ENCODE results near the gene INTS11. TPM values are rescaled to one million over a fixed set of nuclear protein-coding genes. Genes with fewer than 3 reads are reported as not detected.

INTS11 gene
- polyA plus RNA-seq, 1 donor: 87.7 TPM

DNA sequence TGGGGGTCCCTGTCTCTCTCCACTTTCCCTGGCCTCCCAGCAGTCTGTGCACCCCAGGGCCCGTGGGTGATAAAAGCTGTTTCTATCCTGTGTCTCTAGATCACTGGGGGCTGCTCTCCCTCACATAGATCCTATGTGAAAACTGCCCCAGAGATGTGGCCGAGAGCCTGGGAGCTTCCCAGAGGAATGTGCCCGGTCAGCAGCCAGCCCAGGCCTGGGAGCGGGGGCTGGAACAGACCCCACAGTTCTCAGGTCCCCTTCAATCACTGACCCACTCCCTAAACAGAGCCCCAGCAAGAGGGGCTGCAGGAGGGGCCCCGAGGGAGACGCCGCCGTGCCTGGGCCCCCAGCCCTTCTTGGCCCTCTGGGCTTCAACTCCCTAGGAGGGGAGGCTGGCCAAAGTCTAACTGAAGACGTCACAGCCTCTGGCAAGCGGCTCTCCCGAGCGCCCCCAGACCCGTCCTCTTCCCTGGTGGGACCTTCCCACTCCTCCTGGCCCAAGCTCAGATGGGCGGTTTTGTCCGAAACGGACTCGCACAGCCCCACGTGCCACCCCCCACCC lies 33.5 kb upstream of the INTS11 start:
- DNase-seq: no peak

DNA sequence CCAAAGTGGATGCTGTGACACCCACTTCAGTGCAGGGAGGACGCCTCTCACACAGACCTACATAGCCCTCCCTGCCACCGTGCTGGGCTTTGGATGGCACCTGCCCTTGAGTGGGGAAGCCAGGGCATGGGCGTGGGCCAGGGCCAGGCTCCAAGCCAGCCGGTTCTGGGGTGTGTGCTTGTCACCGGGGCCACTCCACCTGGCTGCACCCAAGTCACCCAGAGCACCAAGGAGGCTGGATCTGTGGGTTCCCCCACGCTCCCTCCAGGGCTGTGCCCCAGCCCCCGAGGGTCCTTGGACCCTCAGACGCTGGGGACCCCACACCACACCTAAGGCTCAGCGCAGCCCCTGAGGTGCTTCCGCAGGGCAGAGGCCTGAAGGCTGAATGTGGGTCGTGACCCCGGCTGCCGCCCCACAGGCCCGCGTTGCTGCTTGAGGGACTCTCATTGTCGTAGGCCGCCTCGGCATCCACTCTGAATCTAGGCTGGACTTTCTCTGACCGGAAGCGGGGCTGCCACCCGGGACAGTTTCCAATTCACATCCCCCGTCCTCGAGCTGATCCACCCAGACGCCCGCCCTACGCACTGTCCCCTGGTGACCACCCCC lies 32.4 kb upstream of the INTS11 start:
- no peak for DNase-seq

DNA sequence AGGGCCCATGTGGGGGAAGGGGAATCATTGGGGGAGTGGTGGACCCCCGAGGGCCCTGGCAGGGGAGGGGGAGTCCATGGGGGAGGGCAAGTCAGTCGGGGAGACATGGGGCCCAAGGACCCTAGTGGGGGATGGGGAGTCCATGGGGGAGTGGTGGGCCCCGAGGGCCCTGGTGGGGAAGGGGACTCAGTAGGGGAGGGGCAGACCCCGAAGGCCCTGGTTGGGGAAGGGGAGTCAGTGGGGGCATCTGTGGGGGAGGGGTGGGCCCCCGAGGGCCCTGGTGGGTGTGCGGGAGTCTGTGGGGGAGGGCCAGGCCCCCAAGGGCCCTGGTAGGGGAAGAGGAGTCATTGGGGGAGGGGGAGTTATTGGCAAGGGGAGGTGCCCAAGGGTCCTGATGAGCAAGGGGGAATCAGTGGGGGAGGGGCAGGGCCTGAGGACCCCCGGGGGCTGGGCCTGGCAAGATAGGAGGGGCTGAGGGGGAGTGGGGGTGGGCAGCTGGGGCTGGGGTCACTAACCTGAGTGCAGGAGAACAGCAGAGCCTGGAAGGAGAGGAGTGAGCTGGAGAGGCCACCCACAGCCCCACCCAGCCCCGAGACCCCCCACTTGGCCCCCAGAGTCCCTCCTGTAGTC lies 31.8 kb upstream of the INTS11 start:
- DNase-seq: no peak

DNA sequence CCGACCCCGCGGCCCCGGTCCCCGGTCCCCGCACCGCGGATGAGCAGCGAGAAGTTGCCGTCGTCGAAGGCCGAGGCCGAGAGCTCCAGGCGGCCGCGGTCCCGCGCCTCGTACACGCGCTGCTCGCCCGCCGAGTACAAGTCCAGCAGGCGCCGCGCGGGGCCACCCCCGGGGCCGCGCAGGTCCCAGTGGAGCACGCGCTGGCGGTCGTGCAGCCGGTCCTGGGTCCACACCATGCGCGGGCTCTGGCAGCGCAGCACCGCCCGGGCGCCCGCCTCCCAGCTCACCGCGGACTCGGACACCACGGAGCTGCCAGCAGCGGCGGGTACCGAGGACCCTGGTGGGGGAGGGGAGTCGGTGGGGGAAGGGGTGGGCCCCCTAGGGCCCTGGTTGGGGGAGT lies 31.0 kb upstream of the INTS11 start:
- DNase-seq: no peak

DNA sequence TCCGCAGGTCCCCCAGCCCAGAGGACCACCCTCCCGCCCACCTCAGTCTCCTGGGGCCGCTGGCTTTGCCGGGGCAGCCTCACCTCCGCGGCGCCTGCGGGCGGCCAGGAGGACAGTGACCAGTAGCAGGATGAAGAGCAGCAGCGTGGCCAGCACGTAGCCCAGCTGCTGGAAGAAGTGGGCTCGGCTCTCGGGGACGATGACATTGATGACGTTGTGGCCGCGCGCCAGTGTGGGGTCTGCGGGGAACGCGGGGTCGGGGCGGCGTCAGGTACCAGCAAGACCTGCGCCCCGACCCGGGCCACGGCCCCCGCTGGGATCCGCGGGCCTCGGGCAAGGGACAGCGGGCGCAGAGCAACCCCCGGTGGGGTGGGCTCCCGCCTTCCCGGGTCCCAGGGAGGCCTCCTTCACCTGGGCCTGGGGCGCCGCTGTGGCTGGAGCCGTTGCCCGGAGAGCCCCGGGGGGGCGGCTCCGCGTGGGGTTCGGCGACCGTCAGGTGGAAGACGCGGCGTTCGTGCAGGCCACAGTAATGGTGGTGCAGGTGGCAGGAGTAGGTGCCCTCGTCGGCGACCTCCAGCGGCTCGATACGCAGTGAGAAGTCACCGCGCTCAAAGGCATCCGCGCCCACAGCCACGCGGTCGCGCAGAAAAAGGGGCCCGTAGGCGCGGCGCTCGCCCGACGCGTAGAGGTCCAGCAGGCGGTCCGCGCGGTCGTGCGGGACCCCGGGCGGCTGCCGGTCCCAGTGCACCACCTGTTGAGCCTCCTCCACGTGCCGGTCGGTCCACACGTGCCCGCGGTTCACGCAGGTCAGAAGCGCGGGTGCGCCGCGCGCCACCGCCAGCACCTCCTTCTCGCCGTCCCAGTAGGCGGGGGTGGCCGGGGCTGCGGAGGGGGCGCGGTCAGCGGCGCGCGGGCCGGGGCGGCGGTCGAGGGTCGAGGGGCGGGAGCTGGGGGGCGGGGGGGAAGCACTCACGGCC lies 30.1 kb upstream of the INTS11 start:
- DNase-seq: no peak

DNA sequence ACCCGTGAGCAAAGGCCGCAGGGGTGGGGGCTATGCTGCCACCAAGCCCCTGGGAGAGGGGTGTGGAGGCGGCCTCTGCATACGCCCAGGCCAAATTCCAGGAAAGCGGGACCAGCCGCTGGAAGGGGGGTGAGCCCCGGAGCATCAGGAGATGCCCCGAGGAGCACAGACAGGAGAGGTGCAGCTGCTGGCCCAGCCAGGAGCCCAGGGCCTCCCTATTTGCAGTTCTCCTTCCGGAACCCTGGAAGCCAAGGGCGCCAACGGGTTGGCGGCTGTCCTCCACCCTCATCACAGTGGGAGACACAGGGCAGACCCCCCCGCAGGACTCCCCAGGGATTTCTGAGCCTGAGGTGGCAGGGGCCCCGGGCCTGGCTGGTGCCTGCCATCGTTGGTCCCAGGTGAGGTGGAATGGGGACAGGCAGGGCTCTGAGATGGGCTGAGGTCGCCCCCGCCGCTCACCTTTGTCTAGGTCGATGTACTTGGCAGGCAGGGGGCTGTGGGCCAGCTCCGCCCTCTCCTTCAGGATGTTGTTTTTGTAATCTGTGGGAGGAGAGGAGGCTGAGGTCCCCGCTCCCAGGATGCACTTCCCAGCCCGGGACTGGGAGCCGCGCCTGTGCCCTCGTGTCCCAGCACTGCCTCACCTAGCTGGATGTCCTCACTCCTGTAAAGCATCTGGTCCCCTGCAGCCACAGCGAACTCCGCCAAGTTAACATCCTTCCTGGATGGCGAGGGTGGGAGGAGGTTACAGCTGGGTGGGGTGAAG lies 29.1 kb upstream of the INTS11 start:
- no peak for DNase-seq

DNA sequence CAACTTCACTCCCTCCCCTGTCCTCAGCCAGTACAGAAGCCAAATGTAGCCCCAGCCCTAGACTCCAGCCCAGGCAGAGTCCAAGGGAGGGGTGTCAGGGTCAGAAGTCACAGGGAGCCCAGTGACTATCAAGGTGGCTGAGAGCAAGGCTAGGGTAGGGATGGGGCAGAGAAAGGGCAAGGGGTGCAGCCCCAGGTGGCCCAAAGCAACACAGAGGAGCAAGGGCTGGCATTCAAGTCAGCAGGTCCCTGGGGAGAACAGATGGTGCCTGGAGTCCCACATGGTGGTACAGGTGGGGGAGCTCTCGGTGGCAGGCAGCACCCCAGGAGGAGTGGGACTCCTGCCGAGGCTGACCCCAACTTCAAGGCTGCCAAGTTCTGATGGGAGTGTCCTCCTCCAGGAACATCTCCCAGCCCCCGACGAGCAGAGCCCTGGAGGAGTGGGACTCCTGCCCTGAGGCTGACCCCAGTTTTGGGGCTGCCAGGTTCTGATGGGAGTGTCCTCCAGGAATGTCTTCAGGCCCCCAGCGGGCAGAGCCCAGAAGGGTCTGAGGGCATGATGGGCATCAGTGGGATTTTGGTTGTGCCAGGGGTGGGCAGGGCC lies 28.4 kb upstream of the INTS11 start:
- DNase-seq: no peak

DNA sequence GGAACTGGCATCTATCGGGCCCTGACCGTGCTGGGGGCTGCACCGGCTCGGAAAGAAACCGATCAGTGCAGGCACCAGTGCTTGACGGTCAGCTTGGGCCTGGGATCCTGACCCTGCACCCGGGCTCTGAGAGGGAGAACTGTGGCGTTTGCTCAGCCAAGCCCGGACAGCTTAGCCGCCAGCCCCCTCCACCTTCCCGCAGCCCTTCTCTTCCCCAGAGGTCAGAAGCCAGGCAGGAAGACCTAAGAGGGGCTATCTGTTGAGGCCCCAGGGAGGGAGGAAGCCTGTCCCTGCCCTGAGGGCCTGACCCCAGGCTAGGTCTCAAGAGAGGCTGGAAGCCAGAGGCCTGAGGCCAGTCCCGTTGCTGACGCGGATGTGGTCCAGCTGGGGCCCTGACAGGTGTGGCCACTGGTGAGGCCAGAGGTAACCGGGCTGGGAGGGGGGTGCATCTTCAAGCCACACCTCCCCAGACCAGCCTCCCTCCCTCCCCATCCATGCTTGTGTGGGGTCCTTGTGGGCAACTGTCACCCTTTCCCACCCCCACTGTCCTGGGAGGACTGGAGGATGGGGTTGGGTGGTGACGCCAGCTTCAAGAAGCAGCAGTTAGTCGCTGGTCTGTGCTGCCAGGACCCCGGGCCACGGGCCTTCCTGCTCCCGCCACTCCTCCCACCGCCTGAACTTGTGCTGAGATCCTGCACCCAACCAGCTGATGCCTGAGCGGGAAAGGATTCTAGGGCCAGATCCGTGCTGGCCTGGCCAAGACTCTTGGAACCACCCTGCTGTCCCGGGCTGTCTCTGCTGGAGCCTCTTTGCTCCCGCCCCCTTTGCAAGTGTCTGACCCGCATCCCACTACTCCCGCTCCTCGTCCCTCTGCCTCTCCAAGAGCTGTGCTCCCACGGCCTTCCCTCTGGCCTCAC lies 27.3 kb upstream of the INTS11 start:
- DNase-seq: peak; percentile 74

DNA sequence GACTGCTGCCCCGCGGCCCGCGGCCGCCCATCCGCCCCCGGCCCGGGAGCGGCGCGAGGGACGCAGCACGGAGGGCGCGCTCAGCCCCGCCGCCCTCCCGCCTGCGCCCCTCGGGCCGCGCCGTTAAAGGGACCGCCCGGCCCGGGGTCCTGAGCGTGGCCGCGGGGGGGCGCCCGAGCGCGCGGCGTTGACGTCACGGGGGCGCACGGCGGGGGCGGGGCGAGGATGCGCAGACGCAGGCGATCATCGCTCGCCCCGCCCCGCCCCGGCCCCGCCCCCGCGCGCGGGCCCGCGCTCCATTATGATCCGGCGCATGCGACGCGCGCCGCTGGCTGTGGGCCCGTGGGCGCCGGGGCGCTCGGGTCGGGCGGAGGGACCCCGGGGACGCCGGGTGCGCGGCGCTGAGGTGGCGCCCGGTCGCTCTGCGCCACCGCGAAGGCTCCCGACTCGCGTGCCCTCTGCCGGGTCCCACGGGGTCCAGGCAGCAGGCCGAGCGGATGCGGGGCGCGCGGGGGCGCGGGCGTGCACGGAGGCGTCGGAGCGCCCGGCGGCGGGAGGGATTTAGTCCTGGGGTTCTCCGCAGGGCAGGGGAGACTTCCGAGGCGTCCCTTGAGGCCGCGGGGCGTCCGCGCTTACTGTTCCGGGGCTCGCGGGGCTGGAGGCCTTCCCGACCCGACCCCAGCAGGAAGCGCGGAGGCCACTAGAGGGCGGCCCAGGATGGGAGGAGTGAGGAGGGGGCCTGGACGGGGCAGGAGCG lies 25.0 kb upstream of the INTS11 start, which contains the start of gene DVL1:
Gene DVL1 (minus strand): TSS at position 163 of the 757 bp plus-strand sequence. CDS start 353 bp downstream, outside the sequence.
- peak; percentile 80 for DNase-seq

DNA sequence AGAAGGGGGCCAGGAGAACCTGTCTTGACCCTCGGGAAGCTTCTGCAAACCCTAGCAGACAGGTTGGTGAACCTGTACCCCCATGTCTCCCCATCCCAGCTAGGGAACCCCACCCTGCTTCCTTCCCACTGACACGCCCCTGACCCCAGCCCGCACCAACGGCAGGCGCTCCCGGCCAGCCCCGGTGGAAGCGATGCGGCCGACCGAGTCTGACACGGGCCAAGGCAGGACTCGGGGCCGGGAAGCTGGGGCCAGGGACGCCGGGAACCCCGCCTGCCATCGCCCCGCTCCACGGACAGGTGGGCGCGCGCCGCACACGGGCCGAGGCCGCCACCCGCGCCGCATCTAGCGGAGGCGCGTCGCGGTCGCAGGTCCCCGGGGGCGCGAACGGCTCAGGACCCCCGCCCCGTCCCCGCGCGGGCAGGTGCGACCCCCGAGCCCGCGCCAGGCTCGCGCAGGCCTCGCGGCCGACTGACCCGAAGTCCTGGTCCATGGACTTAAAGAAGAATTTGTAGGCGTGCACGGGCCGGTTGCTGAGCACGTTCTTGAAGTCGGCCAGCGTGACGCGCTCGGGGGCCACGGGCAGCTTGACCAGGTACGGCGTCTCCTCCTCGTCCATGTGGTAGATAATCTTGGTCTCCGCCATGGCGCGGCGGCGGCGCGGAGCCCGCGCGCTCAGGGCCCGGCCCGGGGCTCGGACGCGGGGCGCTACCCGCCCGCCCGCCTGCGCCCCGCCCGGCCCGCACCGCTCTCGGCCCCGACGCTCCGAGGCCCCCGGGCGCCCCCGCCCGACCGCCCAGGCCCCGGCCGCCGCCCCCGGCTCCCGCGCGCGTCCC lies 24.2 kb upstream of the INTS11 start:
- no peak for DNase-seq

DNA sequence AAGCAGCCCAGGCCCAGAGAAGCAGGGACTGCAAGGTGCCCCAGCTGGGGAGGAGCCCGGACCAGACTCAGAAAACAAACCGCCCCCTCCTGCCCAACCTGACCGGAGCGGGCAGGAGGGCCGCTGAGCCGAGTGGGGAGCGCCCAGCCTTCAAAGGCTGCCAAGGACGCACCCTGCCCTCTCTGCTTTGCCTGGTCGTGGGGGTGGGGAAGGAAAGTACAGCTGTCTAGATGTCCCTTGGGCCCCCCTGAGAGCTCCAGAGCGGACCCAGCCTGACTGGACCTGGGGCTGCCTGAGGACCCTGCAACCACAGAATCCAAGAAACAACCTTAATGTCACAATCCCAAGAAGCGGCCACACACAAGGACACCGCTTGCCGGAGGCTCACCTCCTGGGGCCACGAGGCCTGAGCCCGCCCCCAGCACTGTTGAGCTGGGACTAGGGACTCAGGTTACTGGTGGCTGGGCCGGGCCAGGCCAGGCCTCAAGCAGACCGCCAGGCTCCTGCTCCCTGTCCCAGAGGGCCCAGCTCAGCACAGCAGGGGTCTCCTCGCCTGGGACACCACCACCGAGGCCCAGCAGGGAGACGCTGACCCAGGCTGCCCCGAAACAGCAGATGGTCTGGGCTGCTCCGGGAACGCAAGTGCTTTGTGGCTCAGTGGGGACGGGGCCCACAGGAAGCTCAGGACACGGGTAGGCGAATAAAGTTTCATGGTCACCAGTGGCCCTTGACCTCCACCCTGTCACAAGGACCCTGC lies 23.4 kb upstream of the INTS11 start:
- DNase-seq: no peak

DNA sequence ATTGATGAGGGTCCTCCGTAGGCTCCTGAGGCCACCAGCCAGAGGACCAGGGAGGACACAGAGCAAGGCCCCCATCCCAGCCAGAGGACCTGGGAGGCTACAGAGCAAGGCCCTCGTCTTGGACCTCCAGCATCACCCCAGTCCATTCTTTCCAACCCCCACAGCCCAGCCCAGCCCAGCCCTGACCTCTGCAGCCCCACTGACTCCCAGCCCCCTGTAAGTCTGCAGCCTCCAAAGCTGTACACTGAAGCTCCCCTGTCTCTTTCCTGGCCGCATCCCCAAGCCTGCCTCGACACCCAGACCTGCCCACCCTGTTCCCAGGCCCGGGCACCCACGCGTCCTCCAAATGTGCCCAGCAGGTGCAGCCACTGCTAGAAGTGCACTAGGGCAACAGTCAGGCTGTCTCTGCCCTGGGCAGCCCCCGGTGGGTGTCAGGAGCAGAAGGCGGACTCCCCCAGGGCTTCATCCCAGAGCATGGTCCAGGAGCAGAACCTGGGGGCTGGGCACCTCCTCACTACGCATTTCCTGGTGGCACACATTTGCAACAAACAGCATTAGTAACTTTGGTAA lies 22.7 kb upstream of the INTS11 start:
- no peak for DNase-seq

DNA sequence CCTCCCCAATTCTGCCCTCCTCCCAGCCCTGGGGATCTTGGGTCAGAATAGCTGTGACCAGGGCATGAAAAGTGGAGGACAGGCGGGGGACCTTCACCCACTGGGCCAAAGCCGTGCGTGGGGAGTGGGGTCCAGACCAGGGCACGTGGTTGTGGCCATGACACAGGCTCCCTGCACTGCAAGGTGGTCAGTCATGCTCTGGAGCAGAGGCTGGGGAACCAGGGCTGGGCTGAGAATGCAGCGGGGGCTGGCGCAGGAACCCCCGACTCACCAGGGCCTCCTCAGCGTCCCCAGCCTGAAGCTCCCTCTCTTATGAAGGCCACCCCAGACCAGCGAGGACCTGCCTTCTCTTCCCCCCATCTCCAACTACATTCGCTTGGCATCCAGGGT lies 22.0 kb upstream of the INTS11 start:
- no peak for DNase-seq

DNA sequence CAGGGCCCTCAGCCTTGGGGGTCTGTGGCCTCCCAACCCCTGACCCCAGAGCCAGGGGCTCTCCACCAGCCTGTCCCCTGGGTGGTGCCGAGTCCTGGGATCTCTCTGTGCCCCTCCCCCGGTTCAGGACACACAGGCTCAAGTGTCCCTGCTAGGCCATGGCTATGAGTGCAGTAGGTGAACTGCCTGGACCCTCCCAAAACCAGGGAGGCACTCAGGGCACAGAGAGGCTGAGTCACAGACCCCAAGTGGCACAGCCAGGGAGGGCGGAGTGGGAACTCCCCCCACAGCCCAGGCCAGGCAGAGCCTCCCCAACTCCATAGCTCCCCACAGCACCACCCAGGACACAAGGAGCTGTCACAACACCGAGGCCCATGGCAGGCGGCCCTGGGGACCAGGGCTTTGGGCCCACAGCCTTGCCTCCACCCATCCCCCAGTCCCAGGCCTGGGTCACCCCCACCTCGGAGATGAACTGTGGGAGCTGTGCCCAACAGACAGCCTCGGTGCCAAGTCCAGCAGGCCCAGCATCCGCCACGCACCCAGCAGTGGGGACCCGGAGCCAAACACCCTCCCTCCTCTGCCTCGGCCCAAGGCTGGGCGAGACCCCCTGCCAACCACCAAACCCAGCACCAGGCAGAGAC lies 21.5 kb upstream of the INTS11 start:
- no peak for DNase-seq

DNA sequence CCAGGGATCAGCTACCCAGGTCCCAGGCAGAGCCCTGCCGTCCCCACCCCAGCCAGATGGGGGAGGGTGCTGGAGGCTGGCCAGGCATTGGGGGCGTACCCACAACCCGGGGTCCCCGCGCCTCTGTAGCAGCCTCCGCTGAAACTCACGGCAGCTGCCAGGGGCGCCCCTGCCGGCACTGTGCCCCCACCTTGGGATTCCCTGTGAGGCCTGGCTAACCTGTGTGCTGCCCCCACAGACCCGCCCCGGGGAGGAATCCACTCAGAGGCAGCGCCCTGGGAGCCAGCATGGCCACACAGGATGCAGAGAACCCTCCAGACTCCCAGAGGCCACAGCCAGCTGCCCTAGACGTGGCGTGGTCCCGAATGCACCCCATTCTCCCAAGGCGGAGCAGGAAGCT lies 20.9 kb upstream of the INTS11 start:
- DNase-seq: no peak

DNA sequence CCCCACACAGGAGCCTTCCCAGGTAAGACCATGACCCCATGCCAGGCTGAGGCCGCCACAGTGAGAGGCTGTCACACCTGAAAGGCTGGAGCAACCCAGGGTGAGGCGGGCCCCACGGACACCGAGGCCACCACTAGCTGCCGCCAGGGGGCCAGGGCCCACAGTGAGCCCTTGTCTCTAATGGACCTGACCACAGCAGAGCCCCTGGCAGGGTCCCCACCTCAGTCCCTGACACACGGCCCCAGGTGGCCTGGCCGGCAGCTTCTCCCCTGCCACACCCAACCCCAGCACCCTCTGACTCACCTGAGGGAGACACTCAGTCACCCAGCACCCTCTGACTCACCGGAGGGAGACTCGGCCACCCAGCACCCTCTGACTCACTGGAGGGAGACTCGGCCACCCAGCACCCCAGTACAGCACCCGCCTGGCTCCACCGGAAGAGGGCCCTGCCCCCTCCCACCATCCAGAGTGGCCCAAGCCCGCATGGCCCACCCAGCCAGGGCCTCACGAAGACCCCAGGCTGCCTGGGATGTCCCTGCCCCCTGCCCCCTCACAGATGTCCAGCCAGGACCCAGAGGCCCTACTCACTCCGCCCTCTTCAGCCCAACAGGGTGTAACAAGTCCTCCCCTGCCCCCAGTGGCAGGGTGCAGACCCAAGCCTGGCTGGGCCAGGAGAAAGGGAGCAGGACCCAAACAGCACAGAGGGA lies 20.3 kb upstream of the INTS11 start:
- DNase-seq: no peak
